IPS DF 19.7 (cell line): ENCODE data around the gene CDH22.

ENCODE experiments used
- DNase-seq: peaks from one replicate; pipeline ENCODE4 v3.0.0-alpha.2; 2013; ENCODE audit warnings: low read depth, low spot score

The CDH22 gene

GRCh38 chr20:46215913-46216707 lies 92.2 kb downstream of the CDH22 start:
- DNase-seq: peak; percentile 86

GRCh38 chr20:46214824-46215488 lies 93.3 kb downstream of the CDH22 start:
- DNase-seq: no peak

- no peak for DNase-seq
These were observed 94.1 kb downstream of the CDH22 start for GRCh38 chr20:46213946-46214823.

GRCh38 chr20:46212876-46213275 lies 95.4 kb downstream of the CDH22 start:
- DNase-seq: no peak

GRCh38 chr20:46212252-46212651 lies 96.0 kb downstream of the CDH22 start:
- DNase-seq: no peak

GRCh38 chr20:46211331-46211722 lies 97.0 kb downstream of the CDH22 start:
- no peak for DNase-seq

- DNase-seq: no peak
These were observed 97.5 kb downstream of the CDH22 start for GRCh38 chr20:46210672-46211330.

GRCh38 chr20:46209930-46210671 lies 98.2 kb downstream of the CDH22 start:
- no peak for DNase-seq

GRCh38 chr20:46207793-46208192 lies 100.5 kb downstream of the CDH22 start:
- no peak for DNase-seq

GRCh38 chr20:46206992-46207549 lies 101.2 kb downstream of the CDH22 start:
- DNase-seq: no peak

- no peak for DNase-seq
These were observed 102.3 kb downstream of the CDH22 start for GRCh38 chr20:46206025-46206424.

GRCh38 chr20:46205349-46205748 lies 102.9 kb downstream of the CDH22 start:
- no peak for DNase-seq

GRCh38 chr20:46204594-46205186 lies 103.6 kb downstream of the CDH22 start:
- DNase-seq: no peak

GRCh38 chr20:46203510-46203837 lies 104.8 kb downstream of the CDH22 start:
- DNase-seq: no peak

GRCh38 chr20:46202766-46203509 lies 105.4 kb downstream of the CDH22 start:
- no peak for DNase-seq

- DNase-seq: no peak
These were observed 107.4 kb downstream of the CDH22 start for GRCh38 chr20:46200582-46201570.

- no peak for DNase-seq
These were observed 109.1 kb downstream of the CDH22 start for GRCh38 chr20:46199198-46199597.

- DNase-seq: no peak
These were observed 111.3 kb downstream of the CDH22 start for GRCh38 chr20:46196990-46197389.
